ENCODE measurements around the gene PSENEN.

The PSENEN gene

GRCh38 chr19:35757231-35757748, 11.8 kb downstream of the PSENEN start (continued):
- TF ChIP-seq GLI4 (tag by site-specific recombination; IDR thresholded peaks at IDR 0.05) (no peak), ZNF704 (tag by site-specific recombination; IDR thresholded peaks at IDR 0.05) (no peak), WT1 (tag by site-specific recombination; IDR thresholded peaks at IDR 0.05) (no peak; the same call in 1 of the 2 replicates), ZNF629 (tag by site-specific recombination; IDR thresholded peaks at IDR 0.05) (peak; percentile 80), ZNF391 (tag by site-specific recombination; IDR thresholded peaks at IDR 0.05; ENCODE audit: borderline replicate concordance, low read depth) (peak; percentile 76; the same call in 1 of the 2 replicates), ZSCAN18 (tag by site-specific recombination; IDR thresholded peaks at IDR 0.05) (no peak), ZNF366 (tag by site-specific recombination; conservative IDR thresholded peaks at IDR 0.05) (peak; percentile 81), ZNF350 (tag by site-specific recombination; IDR thresholded peaks at IDR 0.05) (no peak), ZBTB48 (tag by site-specific recombination; IDR thresholded peaks at IDR 0.05) (peak; percentile 86), INSM2 (tag by site-specific recombination; IDR thresholded peaks at IDR 0.05) (peak; percentile 68; the same call in 1 of the 2 replicates), ZNF10 (tag by site-specific recombination; IDR thresholded peaks at IDR 0.05) (peak; percentile 65; the same call in 1 of the 2 replicates), REST (tag by site-specific recombination; IDR thresholded peaks at IDR 0.05) (peak; percentile 70), ZSCAN4 (tag by site-specific recombination; IDR thresholded peaks at IDR 0.05) (0 out of 2 replicates have a peak, but pooled peaks have one; percentile 44), ZNF280C (tag by site-specific recombination; IDR thresholded peaks at IDR 0.05) (no peak), OSR2 (tag by site-specific recombination; IDR thresholded peaks at IDR 0.05) (peak; percentile 68), SP2 (tag by site-specific recombination; IDR thresholded peaks at IDR 0.05) (no peak), ZNF114 (tag by site-specific recombination; IDR thresholded peaks at IDR 0.05) (no peak), ZBTB17 (tag by site-specific recombination; IDR thresholded peaks at IDR 0.05) (peak; percentile 47), ZNF223 (tag by site-specific recombination; IDR thresholded peaks at IDR 0.05) (no peak), ZNF701 (tag by site-specific recombination; IDR thresholded peaks at IDR 0.05) (no peak), ZNF335 (tag by site-specific recombination; conservative IDR thresholded peaks at IDR 0.05) (peak; percentile 89), ZNF423 (tag by site-specific recombination; IDR thresholded peaks at IDR 0.05) (no peak; the same call in 1 of the 2 replicates), ZNF2 (tag by site-specific recombination; IDR thresholded peaks at IDR 0.05) (peak; percentile 66), ZNF174 (tag by site-specific recombination; IDR thresholded peaks at IDR 0.05) (no peak), ZNF394 (tag by site-specific recombination; IDR thresholded peaks at IDR 0.05; ENCODE audit: borderline replicate concordance) (peak; percentile 68; the same call in 1 of the 2 replicates), HIC1 (tag by site-specific recombination; IDR thresholded peaks at IDR 0.05) (peak; percentile 40; the same call in 1 of the 2 replicates), ZNF660 (tag by site-specific recombination; IDR thresholded peaks at IDR 0.05) (peak; percentile 100)
